HG02571 (cell line): ENCODE results near the gene MED15.
"Not testable (repeated sequence)": the region's sequence is repeated elsewhere in the genome, so short reads cannot be mapped to it uniquely, and the experiment has no call there.

ENCODE experiments used
- ATAC-seq: cut with Tn5 transposase; IDR thresholded peaks from one replicate; pipeline ENCODE4 v1.9.1; 2021; ENCODE audit warnings: mild to moderate bottlenecking, moderate library complexity; ENCODE audit not compliant: unreplicated experiment

Gene MED15

GRCh38 chr22:20581503-20582170 is 74.2 kb downstream of the MED15 start:
- ATAC-seq = no peak

GRCh38 chr22:20582171-20582511 is 74.7 kb downstream of the MED15 start:
- no peak for ATAC-seq

GRCh38 chr22:20582520-20583361 is 75.3 kb downstream of the MED15 start:
- ATAC-seq = no peak

GRCh38 chr22:20583471-20583922 is 76.1 kb downstream of the MED15 start:
- ATAC-seq = no peak

- ATAC-seq = no peak
Observed at GRCh38 chr22:20584029-20584871, 76.8 kb downstream of the MED15 start.

- no peak for ATAC-seq
Observed at GRCh38 chr22:20584872-20585638, 77.6 kb downstream of the MED15 start.

- no peak for ATAC-seq
Observed at GRCh38 chr22:20585639-20586402, 78.4 kb downstream of the MED15 start.

GRCh38 chr22:20586403-20586745 is 79.0 kb downstream of the MED15 start:
- no peak for ATAC-seq

GRCh38 chr22:20587206-20587958 is 80.0 kb downstream of the MED15 start:
- ATAC-seq = no peak

GRCh38 chr22:20588092-20588842 is 80.9 kb downstream of the MED15 start:
- no peak for ATAC-seq

- ATAC-seq = no peak
Observed at GRCh38 chr22:20588843-20589581, 81.6 kb downstream of the MED15 start.

- no peak for ATAC-seq
Observed at GRCh38 chr22:20589614-20590476, 82.4 kb downstream of the MED15 start.

- ATAC-seq = no peak
Observed at GRCh38 chr22:20590477-20591294, 83.3 kb downstream of the MED15 start.

- no peak for ATAC-seq
Observed at GRCh38 chr22:20591295-20591645, 83.9 kb downstream of the MED15 start.

GRCh38 chr22:20591660-20592310 is 84.4 kb downstream of the MED15 start:
- ATAC-seq = no peak

GRCh38 chr22:20594038-20594437 is 86.6 kb downstream of the MED15 start:
- ATAC-seq = not testable (repeated sequence)
